ENCODE measurements around the gene SQSTM1.
"Not testable (repeated sequence)": the region's sequence is repeated elsewhere in the genome, so short reads cannot be mapped to it uniquely, and the experiment has no call there.

Gene SQSTM1

GRCh38 chr5:179780362-179780761, 40.3 kb upstream of the SQSTM1 start:
- H3K36me3 ChIP-seq (ENCODE audit: control insufficient read depth in 2 of 2, insufficient read depth in 2 of 2, low read length in 2 of 2), result peaks cover 19 to 29% of the 10 kb centered on the region in 2 donors
- H3K4me1 ChIP-seq (ENCODE audit: control insufficient read depth in 2 of 2, insufficient read depth in 2 of 2, low read length in 2 of 2), result peaks cover 2 to 5% of the 10 kb centered on the region in 2 donors
- H3K27ac ChIP-seq (ENCODE audit: low read depth in 2 of 2, low read length in 2 of 2), result no peak overlapping the region
- no peak overlapping the region for H3K9ac ChIP-seq (ENCODE audit: low read depth in 1 of 2, low read length in 2 of 2)
- H3K9me3 ChIP-seq (ENCODE audit: control insufficient read depth in 2 of 2, low read length in 2 of 2), result no peaks in the 10 kb centered on the region
- no peaks in the 10 kb centered on the region for H3K27me3 ChIP-seq (ENCODE audit: control insufficient read depth in 2 of 2, insufficient read depth in 2 of 2, low read length in 2 of 2)
- no peak overlapping the region for H3K4me3 ChIP-seq (ENCODE audit: low read length in 2 of 2)

- H3K9ac ChIP-seq (ENCODE audit: low read depth in 1 of 2, low read length in 2 of 2), result no peak overlapping the region
- no peak overlapping the region for H3K4me3 ChIP-seq (ENCODE audit: low read length in 2 of 2)
- H3K9me3 ChIP-seq (ENCODE audit: control insufficient read depth in 2 of 2, low read length in 2 of 2), result no peaks in the 10 kb centered on the region
- H3K36me3 ChIP-seq (ENCODE audit: control insufficient read depth in 2 of 2, insufficient read depth in 2 of 2, low read length in 2 of 2), result peaks cover 10 to 18% of the 10 kb centered on the region in 2 donors
- no peaks in the 10 kb centered on the region for H3K27me3 ChIP-seq (ENCODE audit: control insufficient read depth in 2 of 2, insufficient read depth in 2 of 2, low read length in 2 of 2)
- no peak overlapping the region for H3K27ac ChIP-seq (ENCODE audit: low read depth in 2 of 2, low read length in 2 of 2)
- no peaks in the 10 kb centered on the region for H3K4me1 ChIP-seq (ENCODE audit: control insufficient read depth in 2 of 2, insufficient read depth in 2 of 2, low read length in 2 of 2)
Measured at GRCh38 chr5:179781846-179782245, 38.9 kb upstream of the SQSTM1 start.

- peaks cover 3 to 10% of the 10 kb centered on the region in 2 donors for H3K36me3 ChIP-seq (ENCODE audit: control insufficient read depth in 2 of 2, insufficient read depth in 2 of 2, low read length in 2 of 2)
- H3K27ac ChIP-seq (ENCODE audit: low read depth in 2 of 2, low read length in 2 of 2), result no peak overlapping the region
- H3K9me3 ChIP-seq (ENCODE audit: control insufficient read depth in 2 of 2, low read length in 2 of 2), result no peaks in the 10 kb centered on the region
- no peak overlapping the region for H3K4me3 ChIP-seq (ENCODE audit: low read length in 2 of 2)
- no peaks in the 10 kb centered on the region for H3K4me1 ChIP-seq (ENCODE audit: control insufficient read depth in 2 of 2, insufficient read depth in 2 of 2, low read length in 2 of 2)
- no peaks in the 10 kb centered on the region for H3K27me3 ChIP-seq (ENCODE audit: control insufficient read depth in 2 of 2, insufficient read depth in 2 of 2, low read length in 2 of 2)
- H3K9ac ChIP-seq (ENCODE audit: low read depth in 1 of 2, low read length in 2 of 2), result no peak overlapping the region
Measured at GRCh38 chr5:179783128-179783527, 37.6 kb upstream of the SQSTM1 start.

GRCh38 chr5:179786861-179787260, 33.8 kb upstream of the SQSTM1 start:
- Histone ChIP-seq H3K9ac (ENCODE audit: low read depth in 1 of 2, low read length in 2 of 2) (no peak overlapping the region), H3K4me1 (ENCODE audit: control insufficient read depth in 2 of 2, insufficient read depth in 2 of 2, low read length in 2 of 2) (no peaks in the 10 kb centered on the region), H3K4me3 (ENCODE audit: low read length in 2 of 2) (no peak overlapping the region), H3K27me3 (ENCODE audit: control insufficient read depth in 2 of 2, insufficient read depth in 2 of 2, low read length in 2 of 2) (no peaks in the 10 kb centered on the region), H3K36me3 (ENCODE audit: control insufficient read depth in 2 of 2, insufficient read depth in 2 of 2, low read length in 2 of 2) (no peaks in the 10 kb centered on the region), H3K9me3 (ENCODE audit: control insufficient read depth in 2 of 2, low read length in 2 of 2) (no peaks in the 10 kb centered on the region), H3K27ac (ENCODE audit: low read depth in 2 of 2, low read length in 2 of 2) (no peak overlapping the region)

DNA sequence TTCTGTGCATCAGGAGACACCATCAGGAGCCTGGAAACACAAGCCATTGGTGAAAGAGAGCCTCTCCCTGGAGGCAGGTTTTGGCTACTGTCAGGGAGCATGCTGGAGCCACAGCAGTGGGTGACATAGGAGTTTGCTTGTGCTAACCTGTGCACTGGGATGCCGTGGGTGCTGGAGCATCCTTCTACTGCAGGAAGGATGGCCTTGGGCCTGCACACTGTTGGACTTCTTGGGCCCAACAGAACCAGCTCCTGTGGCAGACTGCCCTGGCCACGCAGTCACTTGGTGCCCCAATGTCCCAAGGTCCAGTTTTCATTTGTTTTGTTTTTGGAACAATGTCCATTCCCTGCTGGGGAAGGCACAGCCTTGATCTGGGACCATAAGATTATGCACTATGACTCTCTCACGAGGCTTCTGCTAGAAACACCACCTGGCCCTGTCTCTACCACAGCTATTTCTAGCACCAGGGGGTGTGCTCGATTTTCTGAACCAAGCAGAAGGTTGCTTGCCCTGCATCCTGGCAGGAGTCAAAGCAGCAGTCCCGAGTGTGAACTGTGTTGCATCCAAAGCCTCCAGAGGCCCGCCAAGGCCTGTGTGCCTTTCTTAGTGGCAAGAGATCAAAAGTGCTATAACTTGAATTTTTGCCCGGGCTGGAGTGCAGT, 32.4 kb upstream of the SQSTM1 start:
- no peak overlapping the region for H3K9ac ChIP-seq (ENCODE audit: low read depth in 1 of 2, low read length in 2 of 2)
- no peaks in the 10 kb centered on the region for H3K9me3 ChIP-seq (ENCODE audit: control insufficient read depth in 2 of 2, low read length in 2 of 2)
- H3K4me3 ChIP-seq (ENCODE audit: low read length in 2 of 2), result no peak overlapping the region
- no peaks in the 10 kb centered on the region for H3K36me3 ChIP-seq (ENCODE audit: control insufficient read depth in 2 of 2, insufficient read depth in 2 of 2, low read length in 2 of 2)
- no peak overlapping the region for H3K27ac ChIP-seq (ENCODE audit: low read depth in 2 of 2, low read length in 2 of 2)
- no peaks in the 10 kb centered on the region for H3K27me3 ChIP-seq (ENCODE audit: control insufficient read depth in 2 of 2, insufficient read depth in 2 of 2, low read length in 2 of 2)
- H3K4me1 ChIP-seq (ENCODE audit: control insufficient read depth in 2 of 2, insufficient read depth in 2 of 2, low read length in 2 of 2), result peaks cover 0 to 9% of the 10 kb centered on the region in 2 donors

DNA sequence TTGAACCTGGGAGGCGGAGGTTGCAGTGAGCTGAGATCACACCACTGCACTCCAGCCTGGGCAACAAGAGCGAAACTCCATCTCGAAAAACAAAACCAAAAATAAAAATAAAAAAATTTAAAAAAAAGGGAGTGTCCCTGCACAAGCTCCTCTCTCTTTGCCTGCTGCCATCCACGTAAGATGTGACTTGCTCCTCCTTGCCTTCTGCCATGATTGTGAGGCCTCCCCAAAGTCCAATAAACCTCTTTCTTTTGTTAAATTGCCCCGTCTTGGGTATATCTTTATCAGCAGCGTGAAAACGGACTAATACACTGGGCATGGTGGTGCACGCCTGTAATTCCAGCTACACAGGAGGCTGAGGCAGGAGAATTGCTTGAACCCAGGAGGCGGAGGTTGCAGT, 31.4 kb upstream of the SQSTM1 start:
- H3K9ac ChIP-seq (ENCODE audit: low read depth in 1 of 2, low read length in 2 of 2); H3K27ac ChIP-seq (ENCODE audit: low read depth in 2 of 2, low read length in 2 of 2); H3K36me3 ChIP-seq (ENCODE audit: control insufficient read depth in 2 of 2, insufficient read depth in 2 of 2, low read length in 2 of 2); H3K27me3 ChIP-seq (ENCODE audit: control insufficient read depth in 2 of 2, insufficient read depth in 2 of 2, low read length in 2 of 2); H3K9me3 ChIP-seq (ENCODE audit: control insufficient read depth in 2 of 2, low read length in 2 of 2); H3K4me3 ChIP-seq (ENCODE audit: low read length in 2 of 2): not testable (repeated sequence)
- H3K4me1 ChIP-seq (ENCODE audit: control insufficient read depth in 2 of 2, insufficient read depth in 2 of 2, low read length in 2 of 2), result peaks cover 4 to 16% of the 10 kb centered on the region in 2 donors

DNA sequence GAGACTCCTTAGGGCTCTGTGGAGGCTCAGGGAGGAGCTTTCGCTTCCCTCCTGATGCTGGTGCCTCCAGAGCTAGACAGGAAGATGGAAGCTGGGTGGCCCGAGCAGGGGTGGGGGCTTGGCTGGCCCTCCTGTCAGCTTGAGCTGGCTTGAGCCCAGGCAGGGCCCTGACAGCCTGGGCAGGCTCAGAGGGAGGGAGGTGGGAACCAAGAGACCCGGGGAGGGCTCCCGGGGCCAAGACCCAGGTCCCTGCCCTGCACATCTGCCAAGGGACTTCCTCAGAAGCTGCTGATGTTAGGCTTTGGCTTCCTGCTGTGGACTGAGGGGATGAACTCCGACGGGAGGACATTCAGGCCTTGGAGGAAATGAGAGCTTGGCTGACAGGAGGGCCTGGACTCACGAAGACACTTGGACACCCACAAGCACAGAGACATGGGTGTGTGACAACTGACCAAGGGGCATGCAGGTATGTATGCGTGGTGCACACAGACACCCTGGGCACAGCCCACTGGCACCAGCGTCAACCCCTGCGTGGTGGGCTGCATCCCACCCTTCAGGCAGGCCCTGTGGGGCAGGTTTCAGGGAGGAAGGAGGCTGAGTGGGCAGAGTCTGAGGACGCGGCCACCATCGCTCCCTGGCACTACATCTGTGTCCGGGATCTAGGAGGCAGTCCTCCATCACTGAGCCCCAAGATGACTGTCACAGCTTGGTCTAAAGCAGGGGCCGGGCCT, 28.7 kb upstream of the SQSTM1 start:
- Histone ChIP-seq H3K4me1 (ENCODE audit: control insufficient read depth in 2 of 2, insufficient read depth in 2 of 2, low read length in 2 of 2) (peaks cover 20 to 31% of the 10 kb centered on the region in 2 donors), H3K9me3 (ENCODE audit: control insufficient read depth in 2 of 2, low read length in 2 of 2) (no peaks in the 10 kb centered on the region), H3K27ac (ENCODE audit: low read depth in 2 of 2, low read length in 2 of 2) (peak overlapping the region; percentile 60 to 71), H3K27me3 (ENCODE audit: control insufficient read depth in 2 of 2, insufficient read depth in 2 of 2, low read length in 2 of 2) (no peaks in the 10 kb centered on the region), H3K4me3 (ENCODE audit: low read length in 2 of 2) (no peak overlapping the region), H3K36me3 (ENCODE audit: control insufficient read depth in 2 of 2, insufficient read depth in 2 of 2, low read length in 2 of 2) (peaks cover under 1 to 3% of the 10 kb centered on the region in 2 donors), H3K9ac (ENCODE audit: low read depth in 1 of 2, low read length in 2 of 2) (no peak overlapping the region)

GRCh38 chr5:179792612-179793467, 27.9 kb upstream of the SQSTM1 start:
- Histone ChIP-seq H3K9ac (ENCODE audit: low read depth in 1 of 2, low read length in 2 of 2) (no peak overlapping the region), H3K36me3 (ENCODE audit: control insufficient read depth in 2 of 2, insufficient read depth in 2 of 2, low read length in 2 of 2) (peaks cover 6 to 9% of the 10 kb centered on the region in 2 donors), H3K27ac (ENCODE audit: low read depth in 2 of 2, low read length in 2 of 2) (peak overlapping the region; percentile 60 to 71), H3K4me3 (ENCODE audit: low read length in 2 of 2) (no peak overlapping the region), H3K4me1 (ENCODE audit: control insufficient read depth in 2 of 2, insufficient read depth in 2 of 2, low read length in 2 of 2) (peaks cover 21 to 31% of the 10 kb centered on the region in 2 donors), H3K9me3 (ENCODE audit: control insufficient read depth in 2 of 2, low read length in 2 of 2) (no peaks in the 10 kb centered on the region), H3K27me3 (ENCODE audit: control insufficient read depth in 2 of 2, insufficient read depth in 2 of 2, low read length in 2 of 2) (no peaks in the 10 kb centered on the region)

DNA sequence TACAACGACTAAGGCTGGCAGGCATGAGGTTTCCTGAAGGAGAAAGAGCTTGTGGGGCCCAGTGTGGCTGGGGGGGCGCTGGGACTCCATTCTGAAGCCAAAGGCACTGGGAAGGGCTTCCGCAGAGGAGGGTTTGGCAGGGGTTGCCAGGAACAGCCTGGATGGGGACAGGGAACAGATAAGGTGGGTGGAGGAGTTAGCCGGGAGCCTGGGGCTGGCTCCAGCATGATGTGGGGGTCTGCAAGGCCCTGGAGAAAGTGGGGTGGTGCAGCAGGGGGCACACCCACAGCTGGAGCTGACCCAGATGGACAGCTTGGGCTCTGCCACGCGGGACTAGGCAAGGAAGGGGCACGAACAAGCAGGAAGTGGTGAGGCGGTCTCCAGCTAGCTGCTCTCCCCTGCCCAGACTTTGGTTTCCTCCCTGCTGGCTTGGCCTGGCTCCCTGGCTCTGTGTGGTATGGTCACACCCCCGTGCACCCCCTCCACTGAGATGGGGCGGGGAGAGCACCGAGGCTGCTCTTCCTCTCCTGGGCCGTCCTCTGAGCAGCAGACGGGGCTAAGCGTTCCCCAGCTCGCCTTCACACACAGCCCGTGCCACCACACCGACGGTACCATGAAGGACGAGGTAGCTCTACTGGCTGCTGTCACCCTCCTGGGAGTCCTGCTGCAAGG, 27.1 kb upstream of the SQSTM1 start, which contains the start of gene LTC4S:
LTC4S (plus strand) TSS at position 519 of the 672 bp plus-strand sequence; CDS start at position 614, 95 bp downstream.
- peaks cover 21 to 31% of the 10 kb centered on the region in 2 donors for H3K4me1 ChIP-seq (ENCODE audit: control insufficient read depth in 2 of 2, insufficient read depth in 2 of 2, low read length in 2 of 2)
- H3K9me3 ChIP-seq (ENCODE audit: control insufficient read depth in 2 of 2, low read length in 2 of 2), result no peaks in the 10 kb centered on the region

More for the DNA sequence above, 27.1 kb upstream of the SQSTM1 start, which contains the start of gene LTC4S:
- peaks cover 14 to 16% of the 10 kb centered on the region in 2 donors for H3K36me3 ChIP-seq (ENCODE audit: control insufficient read depth in 2 of 2, insufficient read depth in 2 of 2, low read length in 2 of 2)
- H3K27me3 ChIP-seq (ENCODE audit: control insufficient read depth in 2 of 2, insufficient read depth in 2 of 2, low read length in 2 of 2), result no peaks in the 10 kb centered on the region
- peak within 1 kb of the TSS; percentile 12 to 65 for H3K4me3 ChIP-seq (ENCODE audit: low read length in 2 of 2)
- H3K9ac ChIP-seq (ENCODE audit: low read depth in 1 of 2, low read length in 2 of 2), result peak within 1 kb of the TSS in 1 of 2 donors; percentile 34
- peak within 1 kb of the TSS; percentile 60 to 71 for H3K27ac ChIP-seq (ENCODE audit: low read depth in 2 of 2, low read length in 2 of 2)
